ENCODE measurements around the gene TIPRL. TPM values are rescaled to one million over a fixed set of nuclear protein-coding genes. Genes with fewer than 3 reads are reported as not detected.

Gene TIPRL
- total RNA-seq, 1 experiment from 2014 or later, result 41.5 TPM

- H3K27ac ChIP-seq, result no peak overlapping the region
- H3K27me3 ChIP-seq, result no peaks in the 10 kb centered on the region
- H3K4me3 ChIP-seq, result no peak overlapping the region
- no peak for DNase-seq
- no peaks in the 10 kb centered on the region for H3K9me3 ChIP-seq (replicated peaks)
- H3K4me1 ChIP-seq, result no peaks in the 10 kb centered on the region
- peaks cover 15% of the 10 kb centered on the region for H3K36me3 ChIP-seq
Observed at GRCh38 chr1:168236836-168237611, 58.3 kb downstream of the TIPRL start.

DNA sequence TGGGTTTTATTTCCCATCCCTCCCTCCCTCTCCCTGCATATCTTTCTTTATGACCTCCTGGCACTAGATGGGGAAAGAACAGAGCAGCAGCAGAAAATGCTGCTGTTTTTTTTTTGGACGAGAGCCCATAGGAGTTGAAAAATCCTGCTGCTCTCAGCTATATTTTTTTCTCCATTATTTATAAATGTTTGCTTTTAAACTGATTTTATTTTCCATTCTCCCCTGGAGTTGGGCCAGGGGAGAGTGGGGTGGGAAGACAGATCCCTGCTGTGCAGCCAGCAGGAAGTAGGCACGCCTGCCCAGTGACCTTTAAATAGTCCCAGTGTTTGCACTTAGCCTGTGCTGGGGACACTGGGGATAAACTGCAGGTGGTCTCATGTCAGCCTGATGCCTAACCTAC lies 64.4 kb downstream of the TIPRL start:
- no peaks in the 10 kb centered on the region for H3K9me3 ChIP-seq (replicated peaks)
- H3K4me3 ChIP-seq, result no peak overlapping the region
- H3K27ac ChIP-seq, result no peak overlapping the region
- DNase-seq, result no peak
- no peaks in the 10 kb centered on the region for H3K4me1 ChIP-seq
- no peaks in the 10 kb centered on the region for H3K27me3 ChIP-seq
- H3K36me3 ChIP-seq, result peaks cover 22% of the 10 kb centered on the region

DNA sequence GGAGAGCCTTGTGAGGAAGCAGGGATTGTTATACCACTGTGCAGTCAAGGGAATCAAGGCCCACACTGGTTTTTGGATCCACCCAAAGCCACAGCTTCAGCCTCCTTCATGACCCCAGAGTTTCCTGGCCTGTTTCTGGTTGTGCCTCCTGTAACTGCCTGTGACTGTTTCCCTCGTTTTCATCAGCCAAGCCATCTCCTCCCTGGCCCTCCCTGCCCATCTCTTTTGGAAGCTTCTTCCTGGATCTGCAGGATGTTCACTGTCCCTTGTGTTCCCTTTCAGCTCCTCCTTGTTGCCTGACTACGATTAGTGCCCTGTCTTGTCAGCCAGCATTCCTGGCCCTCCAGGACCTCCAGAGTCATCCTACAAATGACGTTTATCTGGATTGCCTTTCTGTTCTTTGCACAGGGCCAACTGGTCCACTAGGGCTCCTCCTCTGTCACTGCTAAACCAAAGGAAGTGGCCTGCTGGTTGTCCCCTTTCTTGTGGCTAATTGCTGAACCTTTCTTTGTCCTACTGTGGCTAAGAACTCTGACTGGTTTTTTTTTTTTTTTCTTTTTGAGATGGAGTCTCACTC lies 65.0 kb downstream of the TIPRL start:
- Histone ChIP-seq H3K36me3 (peaks cover 22% of the 10 kb centered on the region), H3K4me1 (no peaks in the 10 kb centered on the region), H3K27me3 (no peaks in the 10 kb centered on the region), H3K9me3 (replicated peaks) (no peaks in the 10 kb centered on the region), H3K4me3 (no peak overlapping the region), H3K27ac (no peak overlapping the region)
- DNase-seq, result no peak

DNA sequence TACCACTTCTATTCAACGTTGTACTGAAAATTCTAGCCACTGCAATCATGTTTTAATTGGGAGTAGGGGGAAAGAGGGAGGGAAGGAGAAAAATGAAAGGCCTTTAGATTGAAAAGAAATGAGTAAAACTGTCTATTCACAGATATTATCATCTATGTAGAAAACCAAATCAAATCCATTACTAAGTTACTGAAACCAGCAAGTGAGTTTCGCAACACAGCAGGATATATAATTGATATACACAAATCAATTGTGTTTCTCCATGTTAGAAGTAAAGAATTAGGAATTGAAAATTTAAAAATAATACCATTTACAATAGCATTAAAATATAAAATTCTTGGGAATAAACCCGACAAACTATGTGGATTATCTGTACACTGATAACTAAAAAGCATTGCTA lies 66.3 kb downstream of the TIPRL start:
- no peak overlapping the region for H3K4me3 ChIP-seq
- no peak overlapping the region for H3K27ac ChIP-seq
- DNase-seq, result no peak
- no peaks in the 10 kb centered on the region for H3K4me1 ChIP-seq
- no peaks in the 10 kb centered on the region for H3K9me3 ChIP-seq (replicated peaks)
- no peaks in the 10 kb centered on the region for H3K27me3 ChIP-seq
- peaks cover 27% of the 10 kb centered on the region for H3K36me3 ChIP-seq

DNA sequence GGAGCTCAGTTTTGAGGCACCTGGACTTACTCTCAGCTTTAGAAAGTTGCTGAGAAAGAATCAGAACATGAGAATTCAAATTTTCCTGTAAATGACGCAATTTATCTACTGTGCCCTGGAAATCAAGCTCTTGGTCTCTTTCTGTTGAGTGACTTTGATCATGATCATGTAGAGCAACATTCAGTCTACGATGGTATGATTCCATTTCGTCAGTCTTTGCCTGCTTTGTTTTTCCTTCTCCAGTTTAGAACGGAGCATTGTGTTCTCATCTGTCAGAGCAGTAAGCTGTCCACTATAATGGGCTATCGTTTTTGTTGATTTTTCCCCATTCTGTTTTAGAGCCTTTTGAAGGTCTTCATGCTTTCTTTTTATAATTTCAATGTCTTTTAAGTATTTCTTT lies 67.7 kb downstream of the TIPRL start:
- Histone ChIP-seq H3K36me3 (peaks cover 20% of the 10 kb centered on the region), H3K27ac (no peak overlapping the region), H3K9me3 (replicated peaks) (no peaks in the 10 kb centered on the region), H3K4me1 (no peaks in the 10 kb centered on the region), H3K27me3 (no peaks in the 10 kb centered on the region), H3K4me3 (no peak overlapping the region)
- DNase-seq, result no peak

Other genes starting within 250 kb of the TIPRL start
- gene DCAF6, start 242.3 kb upstream of the TIPRL start, total RNA-seq (2014; rRNA removed; shearing (Covaris generic)), result 34.7 and 34.8 TPM in 2 replicates
- 41.2 and 45.5 TPM in 2 replicates for gene MPC2, start 241.9 kb upstream of the TIPRL start, total RNA-seq (2014; rRNA removed; shearing (Covaris generic))
- 15.4 and 19.3 TPM in 2 replicates for gene GPR161, start 42.0 kb upstream of the TIPRL start, total RNA-seq (2014; rRNA removed; shearing (Covaris generic))
- 30.5 and 33.6 TPM in 2 replicates for gene SFT2D2, start 47.0 kb downstream of the TIPRL start, total RNA-seq (2014; rRNA removed; shearing (Covaris generic))
- gene TBX19, start 101.9 kb downstream of the TIPRL start, total RNA-seq (2014; rRNA removed; shearing (Covaris generic)), result 0.79 and 1.1 TPM in 2 replicates